Gastrocnemius medialis (tissue), 4 donors: ENCODE data around the gene CUEDC2. TPM values are rescaled to one million over a fixed set of nuclear protein-coding genes. Genes with fewer than 3 reads are reported as not detected.
A peak's percentile ranks its signal among the peaks of the same experiment; 100 is the strongest.

Experiments used
- ATAC-seq, 2 donors: fragments of 150-250 bp; one replicate each; pipeline ENCODE4 v1.9.1; 2016
- DNase-seq, 2 donors: peaks; one replicate each; pipeline ENCODE4 v3.0.0-alpha.2; 2019
- H3K27ac ChIP-seq, 4 donors: fragments of 200-600 bp; sonication (generic); 1 replicate in 1 of 4; 2 replicates in 3 of 4; pipeline ENCODE4 v1.5.1; 2016 to 2018; ENCODE audit warnings: mild to moderate bottlenecking in 2 of 4, moderate library complexity in 1 of 4
- H3K27me3 ChIP-seq, 3 donors: fragments of 200-600 bp; sonication (generic) in 2 of 3; 1 replicate in 1 of 3; 2 replicates in 2 of 3; pipeline versions ENCODE4 v1.5.1 to v1.6.0; 2016 to 2019; ENCODE audit warnings: mild to moderate bottlenecking in 1 of 3, moderate library complexity in 1 of 3
- H3K36me3 ChIP-seq, 2 donors: fragments of 200-600 bp; sonication (generic) in 1 of 2; one replicate each; pipeline ENCODE4 v1.5.1; 2017 to 2018
- H3K4me1 ChIP-seq, 2 donors: fragments of 200-600 bp; sonication (generic) in 1 of 2; one replicate each; pipeline ENCODE4 v1.5.1; 2016 to 2017; ENCODE audit warnings: mild to moderate bottlenecking in 2 of 2
- H3K4me3 ChIP-seq, 4 donors: fragments of 200-600 bp; sonication (generic) in 3 of 4; 1 replicate in 1 of 4; 2 replicates in 3 of 4; pipeline ENCODE4 v1.5.1; 2016 to 2019; ENCODE audit warnings: mild to moderate bottlenecking in 2 of 4
- H3K9me3 ChIP-seq, 3 donors: fragments of 200-600 bp; sonication (generic) in 2 of 3; 1 replicate in 1 of 3; 2 replicates in 2 of 3; pipeline ENCODE4 v1.5.1; 2016 to 2019
- CTCF ChIP-seq, 5 experiments: fragments of 450-650 bp in 3 of 5; fragments of 200-600 bp in 2 of 5; sonication (generic) in 2 of 5; IDR thresholded peaks in 4 of 5; conservative IDR thresholded peaks in 1 of 5; 1 replicate in 4 of 5; 2 replicates in 1 of 5; pipeline ENCODE4 v1.5.1; 2016 to 2019; ENCODE audit warnings: antibody characterized with exemption in 5 of 5, mild to moderate bottlenecking in 3 of 5, moderate library complexity in 3 of 5
- POLR2A ChIP-seq, 2 donors: fragments of 450-650 bp; IDR thresholded peaks; one replicate each; pipeline ENCODE4 v1.6.1; 2017; ENCODE audit warnings: antibody characterized with exemption in 2 of 2, mild to moderate bottlenecking in 2 of 2, moderate library complexity in 2 of 2
- in situ Hi-C, 4 donors: fragments of 200-750 bp; cut with MboI; loops; one replicate each; pipeline versions ENCODE4 v1.15.0 to v1.8.0; 2017; ENCODE audit warnings: low sequenced_read_pairs in 4 of 4
- intact Hi-C: fragments of 100-400 bp; cut with DNase I; formaldehyde crosslinking; loops from one replicate; pipeline ENCODE4 v1.15.1; 2023; ENCODE audit warnings: low total_unique reads
- total RNA-seq, 4 donors: library from RNA; depleted of rRNA; stranded (reverse); fragments of >200 nt; gene quantifications; one replicate each; pipeline versions ENCODE4 v1.1.0 to v1.2.3, GENCODE V29; 2016

Gene CUEDC2
- total RNA-seq, 4 donors from 2014 or later, result 51.6 to 83.1 (median 70.2) TPM

- no peaks in the 10 kb centered on the region for H3K36me3 ChIP-seq
- no peaks in the 10 kb centered on the region for H3K27me3 ChIP-seq
- TF ChIP-seq POLR2A (IDR thresholded peaks at IDR 0.05), result no peak
- no peak for TF ChIP-seq CTCF (IDR thresholded peaks at IDR 0.05 in 4 of 5, conservative IDR thresholded peaks at IDR 0.05 in 1 of 5)
- no peak overlapping the region for H3K4me3 ChIP-seq
- ATAC-seq, result no peak
- no peak for DNase-seq
- no peak overlapping the region for H3K27ac ChIP-seq
- H3K4me1 ChIP-seq, result peaks cover 17 to 19% of the 10 kb centered on the region in 2 donors
- intact Hi-C loops, result loop anchor here (5.0 kb wide), 1 partner anchor 52 kb away; no protein-coding TSS in a partner anchor
- H3K9me3 ChIP-seq, result no peaks in the 10 kb centered on the region
- in situ Hi-C loops, result no loop called here
These were observed 7.5 kb downstream of the CUEDC2 start for GRCh38 chr10:102424916-102425315.

GRCh38 chr10:102424145-102424544 is 8.2 kb downstream of the CUEDC2 start:
- no peak for DNase-seq
- Histone ChIP-seq H3K4me1 (peaks cover 24 to 27% of the 10 kb centered on the region in 2 donors), H3K36me3 (no peaks in the 10 kb centered on the region), H3K27me3 (peaks cover 0 to under 1% (median 0%) of the 10 kb centered on the region in 3 donors), H3K9me3 (no peaks in the 10 kb centered on the region), H3K27ac (no peak overlapping the region), H3K4me3 (no peak overlapping the region)
- in situ Hi-C loops (no loop called here), intact Hi-C loops (loop anchor here (5.0 kb wide), 1 partner anchor 53 kb away; no protein-coding TSS in a partner anchor)
- TF ChIP-seq CTCF (IDR thresholded peaks at IDR 0.05 in 4 of 5, conservative IDR thresholded peaks at IDR 0.05 in 1 of 5) (no peak), POLR2A (IDR thresholded peaks at IDR 0.05) (no peak)
- no peak for ATAC-seq

GRCh38 chr10:102423372-102423968 is 8.9 kb downstream of the CUEDC2 start:
- H3K4me3 ChIP-seq, result peak overlapping the region in 1 of 4 donors; percentile 87
- intact Hi-C loops (loop anchor here (5.0 kb wide), 1 partner anchor 54 kb away; no protein-coding TSS in a partner anchor), in situ Hi-C loops (no loop called here)
- H3K9me3 ChIP-seq, result no peaks in the 10 kb centered on the region
- no peak for ATAC-seq
- peaks cover 27 to 30% of the 10 kb centered on the region in 2 donors for H3K4me1 ChIP-seq
- TF ChIP-seq POLR2A (IDR thresholded peaks at IDR 0.05) (no peak), CTCF (IDR thresholded peaks at IDR 0.05 in 4 of 5, conservative IDR thresholded peaks at IDR 0.05 in 1 of 5) (no peak)
- H3K27ac ChIP-seq, result peak overlapping the region in 1 of 4 donors; percentile 93
- no peak for DNase-seq
- peaks cover 0 to 6% (median 5%) of the 10 kb centered on the region in 3 donors for H3K27me3 ChIP-seq
- no peaks in the 10 kb centered on the region for H3K36me3 ChIP-seq

- in situ Hi-C loops, result no loop called here
- H3K9me3 ChIP-seq, result no peaks in the 10 kb centered on the region
- TF ChIP-seq POLR2A (IDR thresholded peaks at IDR 0.05), result no peak
- TF ChIP-seq CTCF (IDR thresholded peaks at IDR 0.05 in 4 of 5, conservative IDR thresholded peaks at IDR 0.05 in 1 of 5), result peak; percentile 66 to 87 (median 83)
- ATAC-seq, result peak; percentile 43
- H3K4me3 ChIP-seq, result peak overlapping the region; percentile 82 to 92 (median 87)
- DNase-seq, result peak; percentile 68 to 81
- intact Hi-C loops, result loop anchor here (1.0 to 5.0 kb wide), 2 partner anchors 28 to 55 kb away; no protein-coding TSS in a partner anchor
- H3K4me1 ChIP-seq, result peaks cover 27 to 30% of the 10 kb centered on the region in 2 donors
- H3K27ac ChIP-seq, result peak overlapping the region; percentile 85 to 97 (median 94)
- peaks cover 7 to 14% (median 10%) of the 10 kb centered on the region in 3 donors for H3K27me3 ChIP-seq
- no peaks in the 10 kb centered on the region for H3K36me3 ChIP-seq
These were observed 9.7 kb downstream of the CUEDC2 start for GRCh38 chr10:102422545-102423129.
